Neural cell (in vitro differentiated cells): ENCODE data around the gene SACS.

ENCODE experiments used
- CTCF ChIP-seq: fragments of 450-650 bp; IDR thresholded peaks from 2 replicates; pipeline ENCODE4 v1.5.1; 2014; ENCODE audit warnings: antibody characterized with exemption, mild to moderate bottlenecking, moderate library complexity; ENCODE audit not compliant: poor library complexity, severe bottlenecking
- EP300 ChIP-seq: fragments of 450-650 bp; conservative IDR thresholded peaks from 2 replicates; pipeline ENCODE4 v1.6.1; 2014; ENCODE audit warnings: antibody characterized with exemption, mild to moderate bottlenecking, moderate library complexity; ENCODE audit not compliant: poor library complexity, severe bottlenecking
- EZH2 ChIP-seq: fragments of 200-600, 300-800 bp; shearing (Covaris generic), sonication (generic); IDR thresholded peaks from 2 replicates; pipeline ENCODE4 v1.6.1; 2014; ENCODE audit warnings: antibody characterized with exemption, low read length, borderline replicate concordance, mild to moderate bottlenecking; ENCODE audit not compliant: insufficient read depth, poor library complexity, severe bottlenecking
- MXI1 ChIP-seq: fragments of 450-650 bp; conservative IDR thresholded peaks from 2 replicates; pipeline ENCODE4 v1.6.1; 2014; ENCODE audit warnings: antibody characterized with exemption, mild to moderate bottlenecking; ENCODE audit not compliant: poor library complexity, severe bottlenecking
- POLR2AphosphoS5 ChIP-seq: IDR thresholded peaks from 2 replicates; pipeline ENCODE4 v1.6.1; 2012
- RAD21 ChIP-seq: fragments of 450-650 bp; conservative IDR thresholded peaks from 2 replicates; pipeline ENCODE4 v1.6.1; 2014; ENCODE audit warnings: antibody characterized with exemption, mild to moderate bottlenecking, moderate library complexity
- SMC3 ChIP-seq: fragments of 450-650 bp; conservative IDR thresholded peaks from 2 replicates; pipeline ENCODE4 v1.6.1; 2014; ENCODE audit warnings: antibody characterized with exemption, mild to moderate bottlenecking, moderate library complexity; ENCODE audit not compliant: poor library complexity

GRCh38 chr13:23330356-23330755, 103.1 kb downstream of the SACS start:
- TF ChIP-seq CTCF, result no peak
- no peak for TF ChIP-seq RAD21
- TF ChIP-seq EP300, result no peak
- TF ChIP-seq EZH2, result no peak
- TF ChIP-seq POLR2AphosphoS5, result no peak
- no peak for TF ChIP-seq MXI1
- no peak for TF ChIP-seq SMC3
